Spleen (tissue), 11 donors: Measurements from ENCODE around the gene RCAN3. TPM values are rescaled to one million over a fixed set of nuclear protein-coding genes. Genes with fewer than 3 reads are reported as not detected.
"Not testable (repeated sequence)": the region's sequence is repeated elsewhere in the genome, so short reads cannot be mapped to it uniquely, and the experiment has no call there.

Experiments used
- DNase-seq: peaks from one replicate; pipeline ENCODE4 v3.0.0-alpha.2; 2020
- H3K27ac ChIP-seq, 8 donors: fragments of 200-600 bp; sonication (generic) in 7 of 8; 1 replicate in 4 of 8; 2 replicates in 4 of 8; pipeline versions ENCODE4 v1.5.0 to v1.8.0; 2016 to 2021; ENCODE audit warnings: inconsistent platforms in 4 of 8, mild to moderate bottlenecking in 4 of 8, moderate library complexity in 1 of 8
- H3K27me3 ChIP-seq, 7 donors: fragments of 200-600 bp; sonication (generic) in 6 of 7; replicated peaks in 1 of 7; 1 replicate in 4 of 7; 2 replicates in 3 of 7; pipeline versions ENCODE4 v1.5.0 to v1.8.0; 2016 to 2021; ENCODE audit warnings: inconsistent platforms in 3 of 7, mild to moderate bottlenecking in 1 of 7
- H3K36me3 ChIP-seq, 6 donors: fragments of 200-600 bp; sonication (generic) in 5 of 6; 1 replicate in 4 of 6; 2 replicates in 2 of 6; pipeline versions ENCODE4 v1.5.0 to v1.8.0; 2016 to 2021; ENCODE audit warnings: inconsistent platforms in 2 of 6
- H3K4me1 ChIP-seq, 6 donors: fragments of 200-600 bp; sonication (generic) in 5 of 6; 1 replicate in 3 of 6; 2 replicates in 3 of 6; pipeline versions ENCODE4 v1.5.0 to v1.8.0; 2016 to 2021; ENCODE audit warnings: inconsistent platforms in 3 of 6
- H3K4me3 ChIP-seq, 8 donors: fragments of 200-600 bp; sonication (generic) in 7 of 8; 1 replicate in 4 of 8; 2 replicates in 4 of 8; pipeline versions ENCODE4 v1.5.0 to v1.8.0; 2016 to 2021; ENCODE audit warnings: inconsistent platforms in 4 of 8, mild to moderate bottlenecking in 4 of 8, moderate library complexity in 2 of 8
- H3K9me3 ChIP-seq, 8 donors: fragments of 200-600 bp; sonication (generic) in 7 of 8; 1 replicate in 4 of 8; 2 replicates in 4 of 8; pipeline versions ENCODE4 v1.5.0 to v1.8.0; 2016 to 2021; ENCODE audit warnings: inconsistent platforms in 4 of 8
- POLR2A ChIP-seq, 3 donors: fragments of 450-650 bp; IDR thresholded peaks; one replicate each; pipeline ENCODE4 v1.5.1; 2017; ENCODE audit warnings: antibody characterized with exemption in 3 of 3, mild to moderate bottlenecking in 1 of 3
- POLR2AphosphoS5 ChIP-seq, 3 donors: sonication (generic); formaldehyde crosslinking; IDR thresholded peaks; one replicate each; pipeline ENCODE4 v1.5.1; 2017; ENCODE audit warnings: antibody characterized with exemption in 3 of 3
- WGBS, 5 donors: extraction: QIAGEN DNeasy Blood & Tissue Kit in 3 of 5; methylation state at CpG; one replicate each; pipeline versions ENCODE4 v1.1.5 to v1.1.7; 2013 to 2018; 5-methylcytosine and 5-hydroxymethylcytosine counted together
- intact Hi-C: fragments of 100-400 bp; cut with DNase I; formaldehyde crosslinking; loops from one replicate; pipeline ENCODE4 v1.15.0; 2023; ENCODE audit warnings: low total_unique reads
- polyA plus RNA-seq, 3 donors: library from polyadenylated mRNA; stranded (reverse); fragments of 200-250 nt; gene quantifications; one replicate each; pipeline ENCODE4 v1.2.1, GENCODE V29; 2013
- total RNA-seq, 7 donors: library from RNA; depleted of rRNA in 3 of 7; stranded (reverse); fragments of >200 nt in 3 of 7; fragmentation: NEBNext Ultra II Directional in 4 of 7; extraction: Animal tissue kit (Norgen Biotek cat#: 25700) in 4 of 7; gene quantifications; one replicate each; pipeline versions ENCODE4 v1.1.0 to v1.2.1, GENCODE V29; 2016 to 2021
- TF ChIP-seq, protein P1 (sequence below), 11 experiments: fragments of 200-600 bp in 7 of 11; fragments of 450-650 bp in 4 of 11; sonication (generic) in 4 of 11; IDR thresholded peaks in 8 of 11; conservative IDR thresholded peaks in 3 of 11; 1 replicate in 7 of 11; 2 replicates in 4 of 11; pipeline versions ENCODE4 v1.4.0 to v1.8.0; 2016 to 2021; ENCODE audit warnings: antibody characterized with exemption in 11 of 11, inconsistent platforms in 4 of 11, mild to moderate bottlenecking in 1 of 11
- donor health status: healthy with polysubstance abuse.
- donor health status: DM: no; HTN: no; CAD: no; lungs with moderate emphysema.
- donor health status: DM: no; HTN: no; CAD: no.
- donor health status: Bipolar disorder and iron deficiency.
- donor health status: healthy.
- donor health status: DM: no; HTN: no; CAD: no.
- donor health status: DM: yes; HTN: yes; CAD: no.

RCAN3 gene
- total and polyA plus RNA-seq, 10 donors: 6.1 to 21.7 (median 16.5) TPM

DNA sequence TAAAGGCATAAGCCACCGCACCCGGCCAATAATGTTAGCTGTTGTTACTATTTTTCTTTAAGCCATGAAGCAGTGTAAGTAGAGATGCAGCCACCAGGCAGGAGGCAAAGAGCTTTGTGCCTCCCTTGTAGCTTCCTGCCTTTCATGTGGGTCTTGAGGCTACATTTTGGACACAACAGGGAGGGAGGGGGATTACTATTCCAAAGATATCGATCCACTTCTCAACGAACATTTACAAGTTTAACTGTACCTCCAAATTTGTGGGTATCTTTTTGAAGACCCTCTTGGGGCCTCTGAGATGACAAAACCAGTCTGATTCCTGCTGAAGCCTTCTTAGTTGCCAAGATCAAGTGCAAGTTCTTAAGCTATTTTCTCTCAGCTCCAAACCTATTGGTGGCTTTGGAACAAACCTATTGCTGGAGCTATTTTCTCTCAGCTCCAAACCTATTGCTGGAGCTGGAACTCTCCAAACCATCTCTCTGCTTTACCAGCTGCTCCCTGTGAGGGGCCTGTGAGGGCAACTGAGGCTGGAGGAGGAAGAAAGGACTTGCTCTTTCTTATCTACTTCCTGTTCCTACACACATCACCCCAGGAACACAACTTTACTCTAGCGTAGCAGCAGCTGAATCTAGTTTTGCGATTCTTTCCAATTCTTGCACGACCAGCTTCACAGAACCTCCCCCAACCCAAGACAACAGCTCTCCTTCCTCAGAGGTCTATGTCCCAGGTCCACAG lies 16.1 kb upstream of the RCAN3 start:
- Histone ChIP-seq H3K27ac (peak overlapping the region in 6 of 8 donors; percentile 21 to 50 (median 43)), H3K9me3 (peaks cover 0 to 9% (median 3%) of the 10 kb centered on the region in 8 donors), H3K4me1 (peaks cover 0 to 24% (median 8%) of the 10 kb centered on the region in 6 donors), H3K36me3 (no peaks in the 10 kb centered on the region), H3K27me3 (peaks cover 0 to 3% (median 0%) of the 10 kb centered on the region in 7 donors), H3K4me3 (no peak overlapping the region)
- DNase-seq: no peak
- intact Hi-C loops: no loop called here
- 61 to 73% (median 69%) methylated on average over 7 of the region's 7 CpGs for WGBS, 5 donors
- TF ChIP-seq, protein P1, sequence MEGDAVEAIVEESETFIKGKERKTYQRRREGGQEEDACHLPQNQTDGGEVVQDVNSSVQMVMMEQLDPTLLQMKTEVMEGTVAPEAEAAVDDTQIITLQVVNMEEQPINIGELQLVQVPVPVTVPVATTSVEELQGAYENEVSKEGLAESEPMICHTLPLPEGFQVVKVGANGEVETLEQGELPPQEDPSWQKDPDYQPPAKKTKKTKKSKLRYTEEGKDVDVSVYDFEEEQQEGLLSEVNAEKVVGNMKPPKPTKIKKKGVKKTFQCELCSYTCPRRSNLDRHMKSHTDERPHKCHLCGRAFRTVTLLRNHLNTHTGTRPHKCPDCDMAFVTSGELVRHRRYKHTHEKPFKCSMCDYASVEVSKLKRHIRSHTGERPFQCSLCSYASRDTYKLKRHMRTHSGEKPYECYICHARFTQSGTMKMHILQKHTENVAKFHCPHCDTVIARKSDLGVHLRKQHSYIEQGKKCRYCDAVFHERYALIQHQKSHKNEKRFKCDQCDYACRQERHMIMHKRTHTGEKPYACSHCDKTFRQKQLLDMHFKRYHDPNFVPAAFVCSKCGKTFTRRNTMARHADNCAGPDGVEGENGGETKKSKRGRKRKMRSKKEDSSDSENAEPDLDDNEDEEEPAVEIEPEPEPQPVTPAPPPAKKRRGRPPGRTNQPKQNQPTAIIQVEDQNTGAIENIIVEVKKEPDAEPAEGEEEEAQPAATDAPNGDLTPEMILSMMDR (IDR thresholded peaks at IDR 0.05 in 8 of 11, conservative IDR thresholded peaks at IDR 0.05 in 3 of 11): no peak
- TF ChIP-seq POLR2A (IDR thresholded peaks at IDR 0.05): no peak
- TF ChIP-seq POLR2AphosphoS5 (IDR thresholded peaks at IDR 0.05): no peak

DNA sequence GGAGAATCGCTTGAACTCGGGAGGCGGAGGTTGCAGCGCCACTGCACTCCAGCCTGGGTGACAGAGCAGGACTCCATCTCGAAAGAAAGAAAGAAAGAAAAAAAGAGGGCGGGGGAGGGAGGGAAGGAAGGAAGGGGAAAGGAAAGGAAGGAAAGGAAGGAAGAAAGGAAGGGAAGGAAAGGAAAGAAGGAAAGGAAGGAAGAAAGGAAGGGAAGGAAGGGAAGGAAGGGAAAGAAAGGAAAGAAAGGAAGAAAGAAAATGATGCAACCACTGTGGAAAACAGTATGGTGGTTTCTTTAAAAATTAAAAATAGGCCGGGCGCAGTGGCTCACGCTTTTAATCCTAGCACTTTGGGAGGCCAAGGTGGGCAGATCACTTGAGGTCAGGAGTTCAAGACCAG lies 15.2 kb upstream of the RCAN3 start:
- Histone ChIP-seq H3K9me3 (peaks cover 0 to 9% (median 3%) of the 10 kb centered on the region in 8 donors), H3K27me3 (peaks cover 0 to 3% (median 0%) of the 10 kb centered on the region in 7 donors), H3K36me3 (no peaks in the 10 kb centered on the region), H3K4me1 (peaks cover 0 to 15% (median 0%) of the 10 kb centered on the region in 6 donors), H3K27ac (no peak overlapping the region), H3K4me3 (no peak overlapping the region)
- no peak for TF ChIP-seq POLR2AphosphoS5 (IDR thresholded peaks at IDR 0.05)
- WGBS, 5 donors: 86 to 91% (median 89%) methylated on average over 9 of the region's 9 CpGs
- intact Hi-C loops: no loop called here
- no peak for DNase-seq

DNA sequence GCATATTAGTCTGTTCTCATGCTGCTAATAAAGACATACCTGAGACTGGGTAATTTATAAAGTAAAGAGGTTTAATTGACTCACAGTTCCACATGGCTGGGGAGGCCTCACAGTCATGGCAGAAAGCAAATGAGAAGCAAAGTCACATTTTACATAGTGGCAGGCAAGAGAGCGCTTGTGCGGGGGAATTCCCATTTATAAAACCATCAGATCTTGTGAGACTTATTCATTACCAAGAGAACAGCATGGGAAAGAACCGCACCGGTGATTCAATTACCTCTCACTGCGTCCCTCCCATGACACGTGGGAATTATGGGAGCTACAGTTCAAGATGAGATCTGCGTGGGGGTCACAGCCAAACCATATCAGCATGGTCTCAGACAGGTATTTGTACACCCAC lies 14.5 kb upstream of the RCAN3 start:
- DNase-seq, H3K27me3 ChIP-seq, H3K4me3 ChIP-seq, H3K27ac ChIP-seq, intact Hi-C loops, H3K9me3 ChIP-seq, H3K36me3 ChIP-seq, H3K4me1 ChIP-seq: not testable (repeated sequence)
- 68 to 87% (median 73%) methylated on average over 7 of the region's 7 CpGs for WGBS, 5 donors

DNA sequence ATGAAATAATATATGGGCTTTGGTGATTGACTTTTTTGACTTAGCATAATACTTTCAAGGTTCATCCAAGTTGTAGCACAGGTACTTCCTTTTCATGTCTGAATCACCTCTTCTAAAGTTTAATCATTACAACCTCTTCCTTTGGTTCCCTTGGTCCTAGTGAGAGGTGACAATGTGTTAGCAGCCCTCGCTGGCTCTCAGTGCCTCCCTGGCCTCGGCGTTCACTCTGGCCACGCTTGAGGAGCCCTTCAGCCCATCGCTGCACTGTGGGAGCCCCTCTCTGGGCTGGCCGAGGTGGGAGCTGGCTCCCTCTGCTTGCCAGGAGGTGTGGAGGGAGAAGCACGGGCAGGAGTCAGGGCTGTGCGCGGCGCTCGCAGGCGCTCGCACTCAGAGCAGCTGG lies 13.0 kb upstream of the RCAN3 start:
- DNase-seq: no peak
- intact Hi-C loops: no loop called here
- Histone ChIP-seq H3K36me3 (no peaks in the 10 kb centered on the region), H3K4me3 (no peak overlapping the region), H3K9me3 (peaks cover 0 to 9% (median 3%) of the 10 kb centered on the region in 8 donors), H3K4me1 (peaks cover 0 to 8% (median 0%) of the 10 kb centered on the region in 6 donors), H3K27me3 (peaks cover 0 to 3% (median 0%) of the 10 kb centered on the region in 7 donors), H3K27ac (no peak overlapping the region)
- TF ChIP-seq, protein P1 (IDR thresholded peaks at IDR 0.05 in 8 of 11, conservative IDR thresholded peaks at IDR 0.05 in 3 of 11): no peak
- TF ChIP-seq POLR2A (IDR thresholded peaks at IDR 0.05) (no peak), POLR2AphosphoS5 (IDR thresholded peaks at IDR 0.05) (no peak)
- 87 to 98% (median 96%) methylated on average over 10 to 13 of the region's 13 CpGs for WGBS, 5 donors

DNA sequence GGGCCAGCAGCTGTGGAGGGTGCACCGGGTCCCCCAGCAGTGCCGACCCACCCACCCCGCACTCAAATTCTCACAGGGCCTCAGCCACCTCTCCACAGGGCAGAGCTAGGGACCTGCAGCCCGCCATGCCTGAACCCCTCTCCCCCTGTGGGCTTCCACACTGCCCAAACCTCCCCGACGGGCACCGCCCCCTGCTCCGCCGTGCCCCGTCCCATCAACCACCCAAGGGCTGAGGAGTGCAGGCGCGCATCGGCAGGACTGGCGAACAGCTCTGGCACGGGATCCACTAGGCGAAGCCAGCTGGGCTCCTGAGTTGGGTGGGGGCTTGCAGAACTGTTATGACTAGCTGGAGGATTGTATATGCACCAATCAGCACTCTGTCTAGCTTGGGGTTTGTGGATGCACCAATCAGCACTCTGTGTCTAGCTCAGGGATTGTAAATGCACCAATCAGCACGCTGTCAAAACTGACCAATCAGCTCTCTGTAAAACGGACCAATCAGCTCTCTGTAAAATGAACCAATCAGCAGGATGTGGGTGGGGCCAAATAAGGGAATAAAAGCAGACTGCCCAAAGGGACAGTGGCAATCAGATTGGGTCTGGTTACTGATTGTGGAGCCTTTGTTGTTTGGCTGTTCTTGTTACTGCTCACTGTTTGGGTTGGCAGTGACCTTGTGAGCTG lies 12.4 kb upstream of the RCAN3 start:
- peaks cover 0 to 4% (median 0%) of the 10 kb centered on the region in 7 donors for H3K27me3 ChIP-seq
- H3K27ac ChIP-seq: no peak overlapping the region
- no peak for DNase-seq
- TF ChIP-seq, protein P1 (IDR thresholded peaks at IDR 0.05 in 8 of 11, conservative IDR thresholded peaks at IDR 0.05 in 3 of 11): no peak
- TF ChIP-seq POLR2A (IDR thresholded peaks at IDR 0.05) (no peak), POLR2AphosphoS5 (IDR thresholded peaks at IDR 0.05) (no peak)
- intact Hi-C loops: no loop called here
- H3K4me1 ChIP-seq: peaks cover 0 to 8% (median 0%) of the 10 kb centered on the region in 6 donors
- H3K9me3 ChIP-seq: peaks cover 0 to 9% (median 3%) of the 10 kb centered on the region in 8 donors
- H3K36me3 ChIP-seq: no peaks in the 10 kb centered on the region
- 93 to 98% (median 97%) methylated on average over 12 to 18 of the region's 18 CpGs for WGBS, 5 donors
- H3K4me3 ChIP-seq: no peak overlapping the region
